K562 (cell line): ENCODE measurements around the gene PHTF2. TPM values are rescaled to one million over a fixed set of nuclear protein-coding genes. Genes with fewer than 3 reads are reported as not detected.

Experiments
- ATAC-seq: fragments of 200-7000 bp; cut with Tn5 transposase; 3 replicates; pipeline ENCODE4 v1.9.1; 2020; ENCODE audit warnings: moderate library complexity
- BruUV-seq: library from RNA; stranded (reverse); fragments of 400-500 nt; replicated peaks from 2 replicates; lab custom pipeline; 2021; lab: Mats Ljungman, UMichigan
- CTCF ChIA-PET: fragments of 300-600 bp; formaldehyde crosslinking; extraction: SDS; loops from one replicate; lab custom pipeline; 2021; ENCODE audit warnings: low intra/inter-chr PET ratio; lab: Yijun Ruan, JAX
- POLR2A ChIA-PET: fragments of 300-600, 350-650 bp; sonication (Branson Sonifier 250); formaldehyde crosslinking; extraction: SDS; loops from one replicate; lab custom pipeline; 2021; ENCODE audit warnings: antibody characterized with exemption, inconsistent platforms; lab: Yijun Ruan, JAX
- DNase-seq, 4 experiments: peaks; one replicate each; pipeline versions ENCODE4 v3.0.0 to v3.0.0-alpha.2; 2011 to 2018; ENCODE audit warnings: low spot score in 3 of 4, mixed read lengths in 3 of 4; ENCODE audit errors: extremely low read depth in 1 of 4
- FAIRE-seq: peaks from 2 replicates; lab custom pipeline; 2011; peaks lifted over from hg19 to GRCh38; lab: Jason Lieb, UNC
- H2AFZ ChIP-seq: 2 replicates; pipeline ENCODE4 v1.6.0; 2011; ENCODE audit warnings: low read depth, low read length, control low read depth, inconsistent platforms
- H3K27ac ChIP-seq: fragments of 200-600 bp; 3 replicates; pipeline ENCODE4 v1.8.0; 2011; ENCODE audit warnings: low read depth, mild to moderate bottlenecking, control low read depth, inconsistent platforms, low read length, moderate library complexity, mixed read lengths; ENCODE audit errors: extremely low read depth
- H3K27me3 ChIP-seq, 2 experiments: fragments of 300-600 bp in 1 of 2; 2 replicates in 1 of 2; 3 replicates in 1 of 2; pipeline versions ENCODE4 v1.6.0 to v1.8.0; 2011; ENCODE audit warnings: inconsistent platforms in 2 of 2, low read length in 2 of 2, mild to moderate bottlenecking in 1 of 2, mixed read lengths in 1 of 2, moderate library complexity in 1 of 2; ENCODE audit not compliant: control insufficient read depth in 2 of 2, insufficient read depth in 2 of 2
- H3K36me3 ChIP-seq: fragments of 300-600 bp; 3 replicates; pipeline ENCODE4 v1.8.0; 2011; ENCODE audit warnings: mild to moderate bottlenecking, low read length, inconsistent platforms; ENCODE audit not compliant: control insufficient read depth, insufficient read depth
- H3K4me1 ChIP-seq, 2 experiments: fragments of 200-600 bp in 1 of 2; replicated peaks in 1 of 2; 2 replicates in 1 of 2; 3 replicates in 1 of 2; pipeline versions ENCODE4 v1.5.1 to v1.8.0; 2011; ENCODE audit warnings: inconsistent platforms in 2 of 2, low read length in 2 of 2, mild to moderate bottlenecking in 1 of 2, mixed read lengths in 1 of 2, moderate library complexity in 1 of 2; ENCODE audit not compliant: control insufficient read depth in 2 of 2, insufficient read depth in 2 of 2
- H3K4me2 ChIP-seq: 2 replicates; pipeline ENCODE4 v1.6.1; 2011; ENCODE audit warnings: low read length, control low read depth, inconsistent platforms, mixed read lengths; ENCODE audit not compliant: insufficient read depth
- H3K4me3 ChIP-seq: fragments of 200-600 bp; sonication (generic), shearing (Covaris generic); 2 replicates; pipeline ENCODE4 v1.5.1; 2016; ENCODE audit warnings: control low read depth, inconsistent platforms
- H3K79me2 ChIP-seq: fragments of 200-600 bp; 3 replicates; pipeline ENCODE4 v1.8.0; 2011; ENCODE audit warnings: low read length, inconsistent platforms; ENCODE audit not compliant: control insufficient read depth, insufficient read depth
- H3K9ac ChIP-seq, 2 experiments: 2 replicates each; pipeline versions ENCODE4 v1.6.0 to v1.6.1; 2011; ENCODE audit warnings: low read depth in 2 of 2, low read length in 2 of 2, control low read depth in 1 of 2, inconsistent platforms in 1 of 2, mild to moderate bottlenecking in 1 of 2, mixed read lengths in 1 of 2; ENCODE audit not compliant: insufficient read depth in 1 of 2
- H3K9me1 ChIP-seq: one replicate; pipeline ENCODE4 v1.6.0; 2011; ENCODE audit warnings: inconsistent platforms, mild to moderate bottlenecking, low read length, moderate library complexity; ENCODE audit not compliant: control insufficient read depth, insufficient read depth
- H3K9me3 ChIP-seq: replicated peaks from 2 replicates; pipeline ENCODE4 v1.5.1; 2011; ENCODE audit warnings: low read depth, low read length, inconsistent platforms; ENCODE audit not compliant: control insufficient read depth, insufficient read depth
- H4K20me1 ChIP-seq: replicated peaks from 2 replicates; pipeline ENCODE4 v1.6.1; 2011; ENCODE audit warnings: low read length, inconsistent platforms, mixed read lengths; ENCODE audit not compliant: control insufficient read depth, insufficient read depth
- ARID2 ChIP-seq: fragments of 450-650 bp; IDR thresholded peaks from 2 replicates; pipeline ENCODE4 v1.6.1; 2017; ENCODE audit warnings: antibody characterized with exemption, mild to moderate bottlenecking
- CBFA2T2 ChIP-seq: fragments of 450-650 bp; conservative IDR thresholded peaks from 2 replicates; pipeline ENCODE4 v1.6.1; 2017; ENCODE audit warnings: mild to moderate bottlenecking
- CREM ChIP-seq: IDR thresholded peaks from 2 replicates; pipeline ENCODE4 v1.6.1; 2014; ENCODE audit warnings: antibody characterized with exemption, low read depth
- DPF2 ChIP-seq: fragments of 450-650 bp; IDR thresholded peaks from 2 replicates; pipeline ENCODE4 v1.6.1; 2016
- EP300 ChIP-seq: IDR thresholded peaks from 2 replicates; pipeline ENCODE4 v1.6.1; 2012; ENCODE audit warnings: low read length, improper control_type of control experiment
- ETS2 ChIP-seq: IDR thresholded peaks from 2 replicates; pipeline ENCODE4 v1.6.1; 2016; ENCODE audit warnings: borderline replicate concordance, missing genetic modification characterization, mild to moderate bottlenecking, moderate library complexity, missing compliant biosample characterization; ENCODE audit not compliant: poor library complexity, severe bottlenecking
- KAT7 ChIP-seq: sonication (generic); formaldehyde crosslinking; IDR thresholded peaks from 2 replicates; pipeline ENCODE4 v1.8.0; 2022; ENCODE audit warnings: missing genetic modification reagents, mild to moderate bottlenecking, borderline replicate concordance
- LEF1 ChIP-seq: fragments of 450-650 bp; IDR thresholded peaks from 2 replicates; pipeline ENCODE4 v1.6.1; 2016; ENCODE audit warnings: mild to moderate bottlenecking
- SMARCA4 ChIP-seq: fragments of 450-650 bp; IDR thresholded peaks from 2 replicates; pipeline ENCODE4 v1.6.1; 2016
- TAL1 ChIP-seq: fragments of 450-650 bp; IDR thresholded peaks from 2 replicates; pipeline ENCODE4 v1.6.1; 2016; ENCODE audit warnings: mild to moderate bottlenecking
- TCF3 ChIP-seq: sonication (generic); formaldehyde crosslinking; IDR thresholded peaks from 2 replicates; pipeline ENCODE4 v1.4.0; 2020; ENCODE audit warnings: mild to moderate bottlenecking, missing genetic modification reagents
- TEAD1 ChIP-seq, 2 experiments: fragments of 450-650 bp in 1 of 2; sonication (generic) in 1 of 2; formaldehyde crosslinking; IDR thresholded peaks; 2 replicates each; pipeline versions ENCODE4 v1.4.0 to v1.8.0; 2020 to 2022; ENCODE audit warnings: mild to moderate bottlenecking in 2 of 2, missing genetic modification reagents in 1 of 2
- ZNF699 ChIP-seq: fragments of 250-450 bp; sonication (Bioruptor Pico); IDR thresholded peaks from 2 replicates; pipeline ENCODE4 v1.8.0; 2021; ENCODE audit warnings: mild to moderate bottlenecking, moderate library complexity; ENCODE audit not compliant: insufficient replicate concordance
- WGBS: fragments of 100-300 bp; shearing (Covaris generic); methylation state at CpG from one replicate; pipeline ENCODE4 v1.1.6; 2016; ENCODE audit warnings: low coverage, mixed read lengths; ENCODE audit not compliant: insufficient coverage; ENCODE audit errors: missing lambda C conversion rate; 5-methylcytosine and 5-hydroxymethylcytosine counted together
- in situ Hi-C: fragments of 300-500 bp; cut with MboI; formaldehyde crosslinking; loops from 4 replicates; pipeline ENCODE4 v1.15.0; 2018; ENCODE audit warnings: inconsistent platforms, mixed read lengths
- intact Hi-C: fragments of 100-400 bp; cut with micrococcal nuclease; formaldehyde crosslinking; loops from 2 replicates; pipeline ENCODE4 v1.14.2; 2022
- polyA plus RNA-seq, 8 experiments: library from polyadenylated mRNA; depleted of rRNA in 4 of 8; stranded (reverse) in 5 of 8; unstranded in 3 of 8; fragments of >200 nt; fragmentation: Nextera tagmentation in 2 of 8; fragmentation: Illumina TruSeq in 1 of 8; extraction: Ambion mirVana in 2 of 8; extraction: Trizol in 1 of 8; gene quantifications; 2 replicates each; pipeline versions ENCODE4 v1.2.1 to v1.2.3, GENCODE V29; 2011 to 2014; ENCODE audit warnings: inconsistent platforms in 1 of 8, missing spikeins in 1 of 8
- total RNA-seq, 7 experiments: library from RNA; depleted of rRNA in 6 of 7; stranded (reverse); fragments of >200 nt in 6 of 7; fragmentation: Illumina TruSeq in 2 of 7; extraction: Trizol in 2 of 7; gene quantifications; 2 replicates each; pipeline versions ENCODE4 v1.2.1 to v1.2.3, GENCODE V29; 2011 to 2021; ENCODE audit warnings: low replicate concordance in 1 of 7
- TF ChIP-seq, protein P1 (sequence below), 2 experiments: IDR thresholded peaks in 1 of 2; conservative IDR thresholded peaks in 1 of 2; 2 replicates each; pipeline ENCODE4 v1.6.1; 2016; ENCODE audit warnings: low read depth in 2 of 2, mild to moderate bottlenecking in 1 of 2, missing compliant biosample characterization in 1 of 2, missing genetic modification characterization in 1 of 2, moderate library complexity in 1 of 2
- TF ChIP-seq, protein P2 (sequence below): fragments of 450-650 bp; IDR thresholded peaks from 2 replicates; pipeline ENCODE4 v1.6.1; 2016
- TF ChIP-seq, protein P3 (sequence below): IDR thresholded peaks from 2 replicates; pipeline ENCODE4 v1.6.1; 2011; ENCODE audit warnings: borderline replicate concordance, low read depth, mild to moderate bottlenecking, moderate library complexity, low read length; ENCODE audit not compliant: insufficient read depth, poor library complexity, severe bottlenecking

PHTF2 gene
- total and polyA plus RNA-seq, 9 of the 15 experiments (the other 6 are each of a cell fraction or from before 2014, with no cell fraction given): 17.9 to 43.6 (median 25.4) TPM

GRCh38 chr7:77831953-77832352 lies 33.4 kb downstream of the PHTF2 start:
- in situ Hi-C loops: no loop called here
- CTCF ChIA-PET: no interaction called here
- WGBS: 0% methylated on average over 1 of the region's 1 CpG
- H4K20me1 ChIP-seq: peaks cover 13% of the 10 kb centered on the region
- no peak overlapping the region for H2AFZ ChIP-seq
- FAIRE-seq (no peak), DNase-seq (peak in 2 of 4 experiments; percentile 44 to 79), ATAC-seq (peak; percentile 51)
- BruUV-seq: no TSS peak
- no peaks in the 10 kb centered on the region for H3K9me1 ChIP-seq
- H3K4me2 ChIP-seq: peak overlapping the region; percentile 72
- no peak overlapping the region for H3K4me3 ChIP-seq
- peaks cover 4 to 46% of the 10 kb centered on the region in 2 experiments; a peak in 4 of 5 replicates for H3K4me1 ChIP-seq
- 0 out of 4 replicates have a peak overlapping the region, but pooled peaks of 1 of the 2 experiments have one; percentile 5 for H3K9ac ChIP-seq
- H3K9me3 ChIP-seq: no peaks in the 10 kb centered on the region
- H3K27me3 ChIP-seq: no peaks in the 10 kb centered on the region
- peak overlapping the region; percentile 58; the same call in 1 of the 3 replicates for H3K27ac ChIP-seq
- intact Hi-C loops: loop anchor here (5.0 kb wide), 1 partner anchor 70 kb away; no protein-coding TSS in a partner anchor
- peaks cover 10% of the 10 kb centered on the region; the same call in 2 of the 3 replicates for H3K36me3 ChIP-seq
- peaks cover 90% of the 10 kb centered on the region for H3K79me2 ChIP-seq
- POLR2A ChIA-PET: interaction anchor here (0.6 to 1.7 kb wide), 5 partner anchors 11 to 327 kb away, joined by 3 to 4 read pairs (median 3); no protein-coding TSS in a partner anchor
- TF ChIP-seq KAT7 (no peak), CBFA2T2 (peak; percentile 48), SMARCA4 (peak; percentile 48; the same call in 1 of the 2 replicates), DPF2 (peak; percentile 46; the same call in 1 of the 2 replicates), ETS2 (tag) (no peak), CREM (peak; percentile 35; the same call in 1 of the 2 replicates), ARID2 (no peak), TAL1 (peak; percentile 48; the same call in 1 of the 2 replicates), LEF1 (no peak), EP300 (peak; percentile 20; the same call in 1 of the 2 replicates), TCF3 (CRISPR knock-in tag) (peak; percentile 57; the same call in 1 of the 2 replicates), TEAD1 (CRISPR knock-in tag; IDR thresholded peaks at IDR 0.05) (0 out of 4 replicates have a peak, but pooled peaks of 1 of the 2 experiments have one; percentile 25), ZNF699 (CRISPR knock-in tag) (no peak)
- TF ChIP-seq, protein P1, sequence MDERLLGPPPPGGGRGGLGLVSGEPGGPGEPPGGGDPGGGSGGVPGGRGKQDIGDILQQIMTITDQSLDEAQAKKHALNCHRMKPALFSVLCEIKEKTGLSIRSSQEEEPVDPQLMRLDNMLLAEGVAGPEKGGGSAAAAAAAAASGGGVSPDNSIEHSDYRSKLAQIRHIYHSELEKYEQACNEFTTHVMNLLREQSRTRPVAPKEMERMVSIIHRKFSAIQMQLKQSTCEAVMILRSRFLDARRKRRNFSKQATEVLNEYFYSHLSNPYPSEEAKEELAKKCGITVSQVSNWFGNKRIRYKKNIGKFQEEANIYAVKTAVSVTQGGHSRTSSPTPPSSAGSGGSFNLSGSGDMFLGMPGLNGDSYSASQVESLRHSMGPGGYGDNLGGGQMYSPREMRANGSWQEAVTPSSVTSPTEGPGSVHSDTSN (CRISPR knock-in tag; IDR thresholded peaks at IDR 0.05; ENCODE audit: low read depth): no peak
- TF ChIP-seq, protein P1 (tag; conservative IDR thresholded peaks at IDR 0.05; ENCODE audit: low read depth): peak; percentile 82
- TF ChIP-seq, protein P2, sequence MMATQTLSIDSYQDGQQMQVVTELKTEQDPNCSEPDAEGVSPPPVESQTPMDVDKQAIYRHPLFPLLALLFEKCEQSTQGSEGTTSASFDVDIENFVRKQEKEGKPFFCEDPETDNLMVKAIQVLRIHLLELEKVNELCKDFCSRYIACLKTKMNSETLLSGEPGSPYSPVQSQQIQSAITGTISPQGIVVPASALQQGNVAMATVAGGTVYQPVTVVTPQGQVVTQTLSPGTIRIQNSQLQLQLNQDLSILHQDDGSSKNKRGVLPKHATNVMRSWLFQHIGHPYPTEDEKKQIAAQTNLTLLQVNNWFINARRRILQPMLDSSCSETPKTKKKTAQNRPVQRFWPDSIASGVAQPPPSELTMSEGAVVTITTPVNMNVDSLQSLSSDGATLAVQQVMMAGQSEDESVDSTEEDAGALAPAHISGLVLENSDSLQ: peak; percentile 84
- TF ChIP-seq, protein P3, sequence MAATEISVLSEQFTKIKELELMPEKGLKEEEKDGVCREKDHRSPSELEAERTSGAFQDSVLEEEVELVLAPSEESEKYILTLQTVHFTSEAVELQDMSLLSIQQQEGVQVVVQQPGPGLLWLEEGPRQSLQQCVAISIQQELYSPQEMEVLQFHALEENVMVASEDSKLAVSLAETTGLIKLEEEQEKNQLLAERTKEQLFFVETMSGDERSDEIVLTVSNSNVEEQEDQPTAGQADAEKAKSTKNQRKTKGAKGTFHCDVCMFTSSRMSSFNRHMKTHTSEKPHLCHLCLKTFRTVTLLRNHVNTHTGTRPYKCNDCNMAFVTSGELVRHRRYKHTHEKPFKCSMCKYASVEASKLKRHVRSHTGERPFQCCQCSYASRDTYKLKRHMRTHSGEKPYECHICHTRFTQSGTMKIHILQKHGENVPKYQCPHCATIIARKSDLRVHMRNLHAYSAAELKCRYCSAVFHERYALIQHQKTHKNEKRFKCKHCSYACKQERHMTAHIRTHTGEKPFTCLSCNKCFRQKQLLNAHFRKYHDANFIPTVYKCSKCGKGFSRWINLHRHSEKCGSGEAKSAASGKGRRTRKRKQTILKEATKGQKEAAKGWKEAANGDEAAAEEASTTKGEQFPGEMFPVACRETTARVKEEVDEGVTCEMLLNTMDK: no peak
